ENCODE measurements around the gene BTBD6.
A peak's percentile ranks its signal among the peaks of the same experiment; 100 is the strongest.

Gene BTBD6

GRCh38 chr14:105248368-105249181 lies at the start of gene BTBD6:
Gene BTBD6 (plus strand): TSS chr14:105248533. CDS start chr14:105248712, 179 bp downstream.
- peak; percentile 68 for DNase-seq (ENCODE audit: low read depth, low spot score)

- no peak for DNase-seq (ENCODE audit: low read depth, low spot score)
Observed at GRCh38 chr14:105198588-105198987, 49.7 kb upstream of the BTBD6 start.

GRCh38 chr14:105199093-105199492 lies 49.2 kb upstream of the BTBD6 start:
- DNase-seq (ENCODE audit: low read depth, low spot score) = no peak

- no peak for DNase-seq (ENCODE audit: low read depth, low spot score)
Observed at GRCh38 chr14:105200074-105200473, 48.3 kb upstream of the BTBD6 start.

- no peak for DNase-seq (ENCODE audit: low read depth, low spot score)
Observed at GRCh38 chr14:105200641-105201040, 47.7 kb upstream of the BTBD6 start.

- DNase-seq (ENCODE audit: low read depth, low spot score) = no peak
Observed at GRCh38 chr14:105201156-105201924, 47.0 kb upstream of the BTBD6 start.

- DNase-seq (ENCODE audit: low read depth, low spot score) = no peak
Observed at GRCh38 chr14:105201925-105202513, 46.3 kb upstream of the BTBD6 start.

- peak; percentile 30 for DNase-seq (ENCODE audit: low read depth, low spot score)
Observed at GRCh38 chr14:105203057-105203531, 45.2 kb upstream of the BTBD6 start.

- DNase-seq (ENCODE audit: low read depth, low spot score) = no peak
Observed at GRCh38 chr14:105203701-105204100, 44.6 kb upstream of the BTBD6 start.

- no peak for DNase-seq (ENCODE audit: low read depth, low spot score)
Observed at GRCh38 chr14:105204206-105204930, 44.0 kb upstream of the BTBD6 start.

- no peak for DNase-seq (ENCODE audit: low read depth, low spot score)
Observed at GRCh38 chr14:105204931-105205672, 43.2 kb upstream of the BTBD6 start.

- DNase-seq (ENCODE audit: low read depth, low spot score) = no peak
Observed at GRCh38 chr14:105205673-105206208, 42.6 kb upstream of the BTBD6 start.

GRCh38 chr14:105206873-105207272 lies 41.5 kb upstream of the BTBD6 start:
- DNase-seq (ENCODE audit: low read depth, low spot score) = no peak

- no peak for DNase-seq (ENCODE audit: low read depth, low spot score)
Observed at GRCh38 chr14:105207460-105207901, 40.9 kb upstream of the BTBD6 start.

GRCh38 chr14:105207996-105208737 lies 40.2 kb upstream of the BTBD6 start:
- DNase-seq (ENCODE audit: low read depth, low spot score) = no peak

GRCh38 chr14:105208738-105209075 lies 39.6 kb upstream of the BTBD6 start:
- DNase-seq (ENCODE audit: low read depth, low spot score) = no peak

GRCh38 chr14:105209091-105209490 lies 39.2 kb upstream of the BTBD6 start:
- no peak for DNase-seq (ENCODE audit: low read depth, low spot score)

GRCh38 chr14:105209646-105210045 lies 38.7 kb upstream of the BTBD6 start:
- DNase-seq (ENCODE audit: low read depth, low spot score) = no peak

GRCh38 chr14:105210266-105211025 lies 37.9 kb upstream of the BTBD6 start:
- DNase-seq (ENCODE audit: low read depth, low spot score) = no peak

All from activated naive CD8-positive, alpha-beta T cell treated with anti-CD3 and anti-CD28 coated beads, Interleukin-2, amount 50 U/mL, for 16 hours (primary cell).